Measurements from ENCODE around the gene TRPM3. TPM values are rescaled to one million over a fixed set of nuclear protein-coding genes. Genes with fewer than 3 reads are reported as not detected.

The TRPM3 gene
- total RNA-seq, 1 experiment from 2014 or later = not detected

- no peak overlapping the region for H3K4me3 Mint-ChIP-seq (ENCODE audit: unreplicated experiment)
- BruUV-seq (replicated peaks) = no TSS peak
Measured at GRCh38 chr9:71058660-71059059, 62.8 kb downstream of the TRPM3 start.

GRCh38 chr9:71052287-71052686 lies 69.1 kb downstream of the TRPM3 start:
- Mint-ChIP-seq H3K27ac (ENCODE audit: unreplicated experiment) (no peak overlapping the region), H3K27me3 (ENCODE audit: insufficient read depth, unreplicated experiment) (peaks cover 3% of the 10 kb centered on the region), H3K4me1 (ENCODE audit: low read depth, unreplicated experiment) (no peaks in the 10 kb centered on the region), H3K4me3 (ENCODE audit: unreplicated experiment) (no peak overlapping the region), H3K9me3 (ENCODE audit: unreplicated experiment) (no peaks in the 10 kb centered on the region), H3K36me3 (ENCODE audit: insufficient read depth, unreplicated experiment) (no peaks in the 10 kb centered on the region)
- DNase-seq = no peak
- Histone ChIP-seq H3K4me1 (no peaks in the 10 kb centered on the region), H3K4me3 (ENCODE audit: low read depth, low read length) (no peak overlapping the region), H3K9me3 (no peaks in the 10 kb centered on the region), H3K27me3 (replicated peaks; ENCODE audit: control insufficient read depth, insufficient read depth, low read length) (no peaks in the 10 kb centered on the region), H3K36me3 (ENCODE audit: control insufficient read depth, insufficient read depth, low read length) (no peaks in the 10 kb centered on the region)
- POLR2A ChIA-PET = no interaction called here
- no peak for TF ChIP-seq CTCF (IDR thresholded peaks at IDR 0.05; ENCODE audit: insufficient read depth in 1 of 2, low read depth in 1 of 2, low read length in 1 of 2, severe bottlenecking in 1 of 2, unreplicated experiment in 1 of 2)
- CTCF ChIA-PET = no interaction called here
- BruUV-seq (replicated peaks) = no TSS peak
- intact Hi-C loops (cut with micrococcal nuclease; ENCODE audit: unreplicated experiment) = no loop called here

More at GRCh38 chr9:71058660-71059059, 62.8 kb downstream of the TRPM3 start:
- no peak overlapping the region for H3K4me3 ChIP-seq (ENCODE audit: low read depth, low read length)
- H3K9me3 ChIP-seq = no peaks in the 10 kb centered on the region
- no peaks in the 10 kb centered on the region for H3K27me3 Mint-ChIP-seq (ENCODE audit: insufficient read depth, unreplicated experiment)
- no peaks in the 10 kb centered on the region for H3K27me3 ChIP-seq (replicated peaks; ENCODE audit: control insufficient read depth, insufficient read depth, low read length)
- H3K36me3 ChIP-seq (ENCODE audit: control insufficient read depth, insufficient read depth, low read length) = no peaks in the 10 kb centered on the region
- intact Hi-C loops (cut with micrococcal nuclease; ENCODE audit: unreplicated experiment) = no loop called here
- H3K36me3 Mint-ChIP-seq (ENCODE audit: insufficient read depth, unreplicated experiment) = no peaks in the 10 kb centered on the region
- no peaks in the 10 kb centered on the region for H3K4me1 Mint-ChIP-seq (ENCODE audit: low read depth, unreplicated experiment)
- H3K4me1 ChIP-seq = no peaks in the 10 kb centered on the region
- POLR2A ChIA-PET = no interaction called here
- no peak for TF ChIP-seq CTCF (IDR thresholded peaks at IDR 0.05; ENCODE audit: insufficient read depth in 1 of 2, low read depth in 1 of 2, low read length in 1 of 2, severe bottlenecking in 1 of 2, unreplicated experiment in 1 of 2)
- no peaks in the 10 kb centered on the region for H3K9me3 Mint-ChIP-seq (ENCODE audit: unreplicated experiment)
- H3K27ac Mint-ChIP-seq (ENCODE audit: unreplicated experiment) = no peak overlapping the region
- CTCF ChIA-PET = no interaction called here
- DNase-seq = no peak

- TF ChIP-seq CTCF (IDR thresholded peaks at IDR 0.05; ENCODE audit: insufficient read depth in 1 of 2, low read depth in 1 of 2, low read length in 1 of 2, severe bottlenecking in 1 of 2, unreplicated experiment in 1 of 2) = no peak
- no peak overlapping the region for H3K4me3 Mint-ChIP-seq (ENCODE audit: unreplicated experiment)
- no peaks in the 10 kb centered on the region for H3K9me3 Mint-ChIP-seq (ENCODE audit: unreplicated experiment)
- DNase-seq = no peak
- no TSS peak for BruUV-seq (replicated peaks)
- Histone ChIP-seq H3K9me3 (no peaks in the 10 kb centered on the region), H3K4me1 (no peaks in the 10 kb centered on the region), H3K4me3 (ENCODE audit: low read depth, low read length) (no peak overlapping the region), H3K36me3 (ENCODE audit: control insufficient read depth, insufficient read depth, low read length) (no peaks in the 10 kb centered on the region), H3K27me3 (replicated peaks; ENCODE audit: control insufficient read depth, insufficient read depth, low read length) (no peaks in the 10 kb centered on the region)
- intact Hi-C loops (cut with micrococcal nuclease; ENCODE audit: unreplicated experiment) = no loop called here
- H3K4me1 Mint-ChIP-seq (ENCODE audit: low read depth, unreplicated experiment) = no peaks in the 10 kb centered on the region
- H3K36me3 Mint-ChIP-seq (ENCODE audit: insufficient read depth, unreplicated experiment) = no peaks in the 10 kb centered on the region
- ChIA-PET POLR2A (no interaction called here), CTCF (no interaction called here)
- peaks cover 3% of the 10 kb centered on the region for H3K27me3 Mint-ChIP-seq (ENCODE audit: insufficient read depth, unreplicated experiment)
- no peak overlapping the region for H3K27ac Mint-ChIP-seq (ENCODE audit: unreplicated experiment)
Measured at GRCh38 chr9:71048280-71048679, 73.1 kb downstream of the TRPM3 start.
